Peyer's patch (tissue), 4 donors: Measurements from ENCODE around the gene DCTN3.

Experiments used
- CTCF ChIP-seq, 6 experiments: fragments of 450-650 bp in 4 of 6; fragments of 200-600 bp in 2 of 6; sonication (generic) in 1 of 6; IDR thresholded peaks; one replicate each; pipeline ENCODE4 v1.5.1; 2017 to 2019; ENCODE audit warnings: antibody characterized with exemption in 6 of 6, mild to moderate bottlenecking in 3 of 6, moderate library complexity in 1 of 6
- POLR2A ChIP-seq, 2 donors: fragments of 450-650 bp; IDR thresholded peaks; one replicate each; pipeline ENCODE4 v1.5.1; 2017; ENCODE audit warnings: antibody characterized with exemption in 2 of 2, mild to moderate bottlenecking in 2 of 2, moderate library complexity in 2 of 2

DNA sequence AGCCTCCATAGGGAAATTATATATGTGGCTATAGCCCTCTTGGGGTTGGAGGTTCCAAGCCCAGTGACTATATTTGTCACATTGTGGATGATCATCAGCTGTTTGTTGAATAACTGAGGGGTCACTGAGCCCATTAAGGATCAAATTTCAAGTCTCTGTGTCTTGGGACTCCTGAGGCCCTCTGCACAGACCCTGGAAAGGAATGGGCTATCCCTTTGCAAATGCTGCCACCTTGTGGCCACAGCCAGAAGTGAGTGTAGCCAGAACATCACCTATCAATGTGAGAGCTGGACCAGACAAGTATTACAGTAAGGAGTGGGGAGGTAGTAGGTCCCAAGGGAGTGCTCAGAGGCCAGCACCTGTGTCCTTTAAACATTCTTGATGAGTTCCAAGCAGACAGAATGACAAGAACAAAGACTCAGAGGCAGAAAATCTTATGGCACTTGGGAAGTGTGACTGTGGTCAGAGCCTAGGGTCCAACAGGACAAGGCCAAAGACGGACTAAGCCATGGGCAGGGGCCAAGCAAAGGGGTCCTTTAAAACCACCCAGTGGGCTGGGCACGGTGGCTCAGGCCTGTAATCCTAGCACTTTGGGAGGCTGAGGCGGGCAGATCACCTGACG is 16.6 kb downstream of the DCTN3 start:
- TF ChIP-seq CTCF (IDR thresholded peaks at IDR 0.05): peak; percentile 84 to 93 (median 92)
- TF ChIP-seq POLR2A (IDR thresholded peaks at IDR 0.05): no peak
